ENCODE results near the gene DNAJB12.

The DNAJB12 gene

GRCh38 chr10:72340510-72341261 is 14.0 kb downstream of the DNAJB12 start:
- H3K4me3 ChIP-seq (ENCODE audit: low read length): no peak overlapping the region
- no peak for TF ChIP-seq ZNF274 (IDR thresholded peaks at IDR 0.05; ENCODE audit: low read depth, low read length)

GRCh38 chr10:72338180-72338579 is 16.5 kb downstream of the DNAJB12 start:
- no peak for TF ChIP-seq ZNF274 (IDR thresholded peaks at IDR 0.05; ENCODE audit: low read depth, low read length)
- no peak overlapping the region for H3K4me3 ChIP-seq (ENCODE audit: low read length)

GRCh38 chr10:72337722-72338121 is 17.0 kb downstream of the DNAJB12 start:
- TF ChIP-seq ZNF274 (IDR thresholded peaks at IDR 0.05; ENCODE audit: low read depth, low read length): no peak
- no peak overlapping the region for H3K4me3 ChIP-seq (ENCODE audit: low read length)

DNA sequence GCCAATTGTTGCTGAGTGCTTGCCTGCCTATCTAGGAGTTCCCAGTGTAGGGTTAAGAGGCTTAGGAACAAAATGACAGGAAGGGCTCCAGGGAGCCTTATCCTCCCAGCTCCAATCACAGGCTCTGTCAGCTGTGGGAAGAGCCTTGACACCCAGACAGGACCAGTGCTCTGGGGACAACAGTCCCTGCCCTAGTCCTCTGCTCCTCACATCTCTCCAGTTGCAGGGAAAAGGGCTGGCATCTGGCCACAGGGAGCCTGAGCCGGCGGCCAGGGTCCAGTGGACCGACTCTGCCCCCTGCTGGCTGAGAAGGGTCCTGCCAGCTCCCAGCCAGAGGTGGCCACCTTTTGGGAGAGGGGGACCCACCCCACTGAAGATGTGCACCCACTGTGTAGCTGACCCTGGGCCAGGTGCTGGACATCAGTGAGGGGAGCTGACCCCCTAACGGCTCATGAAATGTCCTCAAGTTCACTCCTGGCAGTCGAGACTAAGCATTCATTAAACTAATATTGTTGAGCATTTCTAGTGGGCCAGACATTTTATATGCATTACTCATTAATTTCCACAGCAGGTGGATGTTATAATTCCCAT is 17.6 kb downstream of the DNAJB12 start:
- no peak for TF ChIP-seq ZNF274 (IDR thresholded peaks at IDR 0.05; ENCODE audit: low read depth, low read length)
- no peak overlapping the region for H3K4me3 ChIP-seq (ENCODE audit: low read length)

DNA sequence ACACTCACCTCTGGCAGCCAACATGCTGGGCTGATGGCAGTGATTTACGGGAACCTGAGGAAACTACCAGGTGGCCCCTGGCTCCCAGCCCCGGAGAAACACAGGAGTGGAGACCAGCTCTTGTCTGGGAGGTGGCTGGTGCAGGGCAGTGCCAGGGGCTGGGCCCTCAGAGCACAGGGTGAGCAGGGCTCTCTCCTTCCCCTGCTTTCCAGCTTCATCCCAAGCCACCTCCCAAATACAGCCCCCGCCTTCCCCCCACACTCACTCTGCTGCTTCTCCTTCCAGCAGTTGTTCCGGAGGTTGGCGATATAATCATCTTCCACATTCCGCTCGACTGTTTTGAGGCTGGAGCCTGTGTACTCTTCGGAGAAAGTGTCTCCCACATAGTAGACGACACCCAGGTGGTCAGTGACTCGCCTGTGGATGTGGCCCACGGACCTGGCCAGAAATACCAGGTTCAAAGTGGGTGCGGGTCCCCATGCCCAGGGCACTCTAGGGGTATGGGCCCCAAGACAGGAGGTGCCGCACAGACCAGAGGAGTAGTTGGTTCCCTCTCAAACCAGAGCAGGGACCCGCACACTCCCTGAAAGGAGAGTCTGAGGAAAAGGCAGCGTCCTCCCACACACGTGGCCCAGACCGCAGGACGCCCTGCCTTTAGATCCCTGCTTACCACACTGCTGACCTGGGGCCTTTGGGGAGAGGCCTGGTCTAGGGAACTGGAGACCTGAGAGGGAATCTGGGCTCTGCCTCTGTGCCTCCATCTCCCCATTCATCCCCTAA is 18.3 kb downstream of the DNAJB12 start:
- no peak for TF ChIP-seq ZNF274 (IDR thresholded peaks at IDR 0.05; ENCODE audit: low read depth, low read length)
- no peak overlapping the region for H3K4me3 ChIP-seq (ENCODE audit: low read length)

GRCh38 chr10:72335394-72336258 is 19.1 kb downstream of the DNAJB12 start:
- no peak for TF ChIP-seq ZNF274 (IDR thresholded peaks at IDR 0.05; ENCODE audit: low read depth, low read length)
- no peak overlapping the region; the same call in 1 of the 2 replicates for H3K4me3 ChIP-seq (ENCODE audit: low read length)

- no peak overlapping the region; the same call in 1 of the 2 replicates for H3K4me3 ChIP-seq (ENCODE audit: low read length)
- TF ChIP-seq ZNF274 (IDR thresholded peaks at IDR 0.05; ENCODE audit: low read depth, low read length): no peak
These were observed 19.8 kb downstream of the DNAJB12 start for GRCh38 chr10:72334825-72335393.

- H3K4me3 ChIP-seq (ENCODE audit: low read length): no peak overlapping the region; the same call in 1 of the 2 replicates
- no peak for TF ChIP-seq ZNF274 (IDR thresholded peaks at IDR 0.05; ENCODE audit: low read depth, low read length)
These were observed 20.4 kb downstream of the DNAJB12 start for GRCh38 chr10:72334196-72334824.

DNA sequence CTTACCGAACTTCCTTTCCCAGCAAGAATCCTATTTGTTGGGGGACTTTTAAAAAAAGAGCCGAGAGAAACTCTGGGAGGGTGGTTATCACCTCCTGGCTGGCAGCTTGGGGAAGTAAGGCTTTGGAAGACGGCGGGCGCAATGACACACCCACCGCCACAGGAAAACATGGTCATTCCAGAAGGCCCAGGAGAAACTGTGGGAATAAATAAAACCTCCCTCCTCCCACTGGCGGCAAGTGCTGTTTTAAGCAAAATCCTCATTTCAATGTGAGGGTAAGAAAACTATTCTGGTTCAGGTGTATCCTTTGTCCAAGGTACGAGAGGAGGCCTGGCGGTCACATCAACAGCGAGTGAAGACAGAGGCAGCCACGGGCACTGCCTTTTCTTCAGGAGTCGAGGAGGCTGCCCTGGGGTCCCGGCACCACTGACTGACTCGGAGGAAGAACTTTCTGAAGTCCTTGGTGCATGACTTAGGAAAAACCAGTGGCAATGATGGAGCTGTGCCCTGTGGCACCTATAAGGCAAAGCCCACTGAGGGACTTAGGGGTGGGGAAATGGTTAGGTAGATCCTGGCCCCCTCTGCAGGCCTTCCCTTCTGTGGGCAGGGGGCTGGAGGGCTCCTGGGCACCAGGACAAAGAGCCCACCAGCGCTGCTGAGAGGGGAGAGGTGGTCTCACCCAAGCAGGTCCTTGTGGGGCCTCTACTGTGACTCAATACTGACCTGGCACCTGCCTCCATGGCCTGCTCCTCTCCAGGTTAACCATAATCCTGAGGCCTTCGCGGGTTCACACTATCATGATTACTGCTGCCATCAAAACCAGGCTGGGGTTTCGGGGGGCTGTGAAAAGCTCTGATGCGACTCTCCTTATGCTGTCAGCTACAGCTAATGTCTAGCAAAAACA is 21.4 kb downstream of the DNAJB12 start:
- TF ChIP-seq ZNF274 (IDR thresholded peaks at IDR 0.05; ENCODE audit: low read depth, low read length): no peak
- no peak overlapping the region for H3K4me3 ChIP-seq (ENCODE audit: low read length)

GRCh38 chr10:72332423-72333111 is 22.2 kb downstream of the DNAJB12 start:
- TF ChIP-seq ZNF274 (IDR thresholded peaks at IDR 0.05; ENCODE audit: low read depth, low read length): no peak
- no peak overlapping the region for H3K4me3 ChIP-seq (ENCODE audit: low read length)

GRCh38 chr10:72331575-72332422 is 22.9 kb downstream of the DNAJB12 start:
- TF ChIP-seq ZNF274 (IDR thresholded peaks at IDR 0.05; ENCODE audit: low read depth, low read length): no peak
- no peak overlapping the region for H3K4me3 ChIP-seq (ENCODE audit: low read length)
